H1 (cell line): ENCODE data around the gene HMCN2. TPM values are rescaled to one million over a fixed set of nuclear protein-coding genes. Genes with fewer than 3 reads are reported as not detected.
"Not testable (repeated sequence)": the region's sequence is repeated elsewhere in the genome, so short reads cannot be mapped to it uniquely, and the experiment has no call there.

Source experiments
- CTCF ChIA-PET: fragments of 300-600 bp; sonication (Branson Sonifier 250); formaldehyde crosslinking; loops from one replicate; lab custom pipeline; 2021; ENCODE audit not compliant: partially characterized antibody; lab: Charles Lee
- POLR2A ChIA-PET: fragments of 300-600 bp; sonication (Branson Sonifier 250); formaldehyde crosslinking; loops from one replicate; lab custom pipeline; 2021; ENCODE audit warnings: inconsistent platforms; ENCODE audit not compliant: partially characterized antibody; lab: Charles Lee
- DNase-seq, 2 experiments: peaks; one replicate each; pipeline versions ENCODE4 v3.0.0 to v3.0.0-alpha.2; 2010 to 2022; ENCODE audit warnings: low spot score in 2 of 2, low read depth in 1 of 2, mixed read lengths in 1 of 2
- FAIRE-seq: peaks from 2 replicates; lab custom pipeline; 2011; peaks lifted over from hg19 to GRCh38; lab: Jason Lieb, UNC
- H2AFZ ChIP-seq: 2 replicates; pipeline ENCODE4 v1.8.1; 2012; ENCODE audit warnings: low read length, inconsistent platforms
- H2AK5ac ChIP-seq: 2 replicates; pipeline ENCODE4 v1.6.1; 2013; ENCODE audit warnings: low read depth, low read length
- H2BK120ac ChIP-seq: replicated peaks from 2 replicates; pipeline ENCODE3; 2013; ENCODE audit warnings: low read depth, low read length, inconsistent platforms
- H2BK12ac ChIP-seq: 2 replicates; pipeline ENCODE4 v1.6.1; 2013; ENCODE audit warnings: low read depth, low read length
- H2BK15ac ChIP-seq: 2 replicates; pipeline ENCODE4 v1.6.1; 2013; ENCODE audit warnings: low read length
- H2BK20ac ChIP-seq: 2 replicates; pipeline ENCODE4 v1.6.1; 2013; ENCODE audit warnings: low read length
- H2BK5ac ChIP-seq: 2 replicates; pipeline ENCODE4 v1.6.1; 2013; ENCODE audit warnings: low read depth, low read length
- H3K14ac ChIP-seq: 2 replicates; pipeline ENCODE4 v1.6.1; 2013; ENCODE audit warnings: inconsistent platforms; ENCODE audit not compliant: insufficient read length
- H3K18ac ChIP-seq: 2 replicates; pipeline ENCODE4 v1.6.1; 2013; ENCODE audit warnings: low read length; ENCODE audit errors: extremely low read depth
- H3K23ac ChIP-seq: 2 replicates; pipeline ENCODE4 v1.6.1; 2013; ENCODE audit warnings: inconsistent platforms; ENCODE audit not compliant: insufficient read length
- H3K23me2 ChIP-seq: 2 replicates; pipeline ENCODE4 v1.6.1; 2013; ENCODE audit warnings: low read depth, low read length
- H3K27ac ChIP-seq: 2 replicates; pipeline ENCODE4 v1.6.1; 2011; ENCODE audit warnings: low read depth, low read length, inconsistent platforms
- H3K27me3 ChIP-seq, 4 experiments: replicated peaks in 1 of 4; 1 replicate in 1 of 4; 2 replicates in 3 of 4; pipeline versions ENCODE4 v1.6.1 to v1.8.1; 2011 to 2013; ENCODE audit warnings: low read length in 3 of 4, mild to moderate bottlenecking in 3 of 4, inconsistent platforms in 2 of 4, mixed read lengths in 2 of 4, moderate library complexity in 1 of 4; ENCODE audit not compliant: control insufficient read depth in 3 of 4, insufficient read depth in 3 of 4; ENCODE audit errors: extremely low read depth in 1 of 4
- H3K36me3 ChIP-seq, 4 experiments: 2 replicates each; pipeline versions ENCODE4 v1.6.1 to v1.8.1; 2011 to 2013; ENCODE audit warnings: mild to moderate bottlenecking in 4 of 4, low read length in 3 of 4, moderate library complexity in 2 of 4, control low read depth in 1 of 4, inconsistent platforms in 1 of 4; ENCODE audit not compliant: insufficient read depth in 4 of 4, control insufficient read depth in 2 of 4
- H3K4ac ChIP-seq: replicated peaks from 2 replicates; pipeline ENCODE3; 2013; ENCODE audit warnings: low read length, low read depth, mixed read lengths, inconsistent platforms; ENCODE audit not compliant: insufficient read length
- H3K4me1 ChIP-seq, 4 experiments: replicated peaks in 1 of 4; 1 replicate in 1 of 4; 2 replicates in 3 of 4; pipeline versions ENCODE4 v1.6.1 to v1.8.1; 2011 to 2013; ENCODE audit warnings: low read length in 3 of 4, inconsistent platforms in 2 of 4, mixed read lengths in 1 of 4; ENCODE audit not compliant: insufficient read depth in 4 of 4, control insufficient read depth in 3 of 4
- H3K4me2 ChIP-seq, 2 experiments: 2 replicates each; pipeline versions ENCODE4 v1.6.1 to v1.8.1; 2011 to 2013; ENCODE audit warnings: low read depth in 2 of 2, low read length in 2 of 2, control low read depth in 1 of 2, inconsistent platforms in 1 of 2, mild to moderate bottlenecking in 1 of 2; ENCODE audit not compliant: insufficient read depth in 1 of 2
- H3K4me3 ChIP-seq, 4 experiments: fragments of 200-600, 300-600 bp in 1 of 4; sonication (generic), shearing (Covaris generic), sonication (Bioruptor Twin) in 1 of 4; 2 replicates each; pipeline versions ENCODE4 v1.5.1 to v1.8.1; 2011 to 2016; ENCODE audit warnings: low read length in 4 of 4, low read depth in 3 of 4, control low read depth in 2 of 4, inconsistent platforms in 2 of 4, mild to moderate bottlenecking in 2 of 4, mixed read lengths in 1 of 4, moderate library complexity in 1 of 4; ENCODE audit not compliant: insufficient read depth in 2 of 4; ENCODE audit errors: extremely low read depth in 1 of 4
- H3K56ac ChIP-seq: replicated peaks from 2 replicates; pipeline ENCODE3; 2013; ENCODE audit warnings: low read depth, mild to moderate bottlenecking, mixed read lengths, low read length, inconsistent platforms; ENCODE audit not compliant: insufficient read length
- H3K79me1 ChIP-seq: 2 replicates; pipeline ENCODE4 v1.6.1; 2013; ENCODE audit warnings: low read depth, low read length, control low read depth
- H3K79me2 ChIP-seq, 2 experiments: 2 replicates each; pipeline versions ENCODE4 v1.6.1 to v1.8.1; 2012 to 2013; ENCODE audit warnings: low read length in 2 of 2, mild to moderate bottlenecking in 2 of 2, inconsistent platforms in 1 of 2; ENCODE audit not compliant: insufficient read depth in 2 of 2, control insufficient read depth in 1 of 2
- H3K9ac ChIP-seq, 4 experiments: replicated peaks in 1 of 4; 1 replicate in 1 of 4; 2 replicates in 3 of 4; pipeline versions ENCODE4 v1.6.1 to v1.8.1; 2011 to 2013; ENCODE audit warnings: low read depth in 3 of 4, low read length in 3 of 4, control low read depth in 2 of 4, mild to moderate bottlenecking in 2 of 4, moderate library complexity in 2 of 4, inconsistent platforms in 1 of 4; ENCODE audit errors: extremely low read depth in 1 of 4
- H3K9me3 ChIP-seq, 2 experiments: 2 replicates each; pipeline versions ENCODE4 v1.6.1 to v1.8.1; 2012 to 2013; ENCODE audit warnings: mild to moderate bottlenecking in 2 of 2, moderate library complexity in 2 of 2, control low read depth in 1 of 2, inconsistent platforms in 1 of 2, low read depth in 1 of 2, low read length in 1 of 2, mixed read lengths in 1 of 2; ENCODE audit not compliant: insufficient read depth in 2 of 2
- H4K20me1 ChIP-seq, 2 experiments: replicated peaks in 1 of 2; 2 replicates each; pipeline versions ENCODE3 to v1.8.1; 2011 to 2013; ENCODE audit warnings: inconsistent platforms in 2 of 2, low read length in 2 of 2, mild to moderate bottlenecking in 1 of 2; ENCODE audit not compliant: insufficient read depth in 2 of 2, control insufficient read depth in 1 of 2
- H4K5ac ChIP-seq: 2 replicates; pipeline ENCODE4 v1.6.1; 2013; ENCODE audit warnings: low read length, low read depth, mixed read lengths, inconsistent platforms; ENCODE audit not compliant: insufficient read length
- H4K8ac ChIP-seq: 2 replicates; pipeline ENCODE4 v1.8.0; 2013; ENCODE audit warnings: mild to moderate bottlenecking, moderate library complexity, low read length, inconsistent platforms; ENCODE audit not compliant: insufficient read depth; ENCODE audit errors: extremely low read depth
- H4K91ac ChIP-seq: replicated peaks from 2 replicates; pipeline ENCODE3; 2013; ENCODE audit warnings: low read length, mixed read lengths, inconsistent platforms; ENCODE audit not compliant: insufficient read length
- ATF3 ChIP-seq: IDR thresholded peaks from 2 replicates; pipeline ENCODE4 v1.6.1; 2011; ENCODE audit warnings: low read depth, mild to moderate bottlenecking, low read length; ENCODE audit not compliant: insufficient read depth
- HDAC2 ChIP-seq, 2 experiments: fragments of 300-600 bp in 1 of 2; sonication (generic) in 1 of 2; IDR thresholded peaks; 2 replicates each; pipeline ENCODE4 v1.6.1; 2011 to 2012; ENCODE audit warnings: low read depth in 2 of 2, low read length in 2 of 2, mild to moderate bottlenecking in 2 of 2, moderate library complexity in 2 of 2, borderline replicate concordance in 1 of 2, inconsistent platforms in 1 of 2
- MAFK ChIP-seq: IDR thresholded peaks from 2 replicates; pipeline ENCODE4 v1.6.1; 2012; ENCODE audit warnings: low read depth, mild to moderate bottlenecking, improper control_type of control experiment, low read length
- POLR2A ChIP-seq, 2 experiments: IDR thresholded peaks; 1 replicate in 1 of 2; 2 replicates in 1 of 2; pipeline ENCODE4 v1.6.1; 2011; ENCODE audit warnings: low read depth in 2 of 2, low read length in 2 of 2, mild to moderate bottlenecking in 2 of 2; ENCODE audit errors: control extremely low read depth in 1 of 2
- POLR2AphosphoS5 ChIP-seq: IDR thresholded peaks from 2 replicates; pipeline ENCODE4 v1.6.1; 2011; ENCODE audit warnings: low read depth, low read length
- whole genome bisulfite sequencing, 2 experiments: shearing (Covaris generic) in 1 of 2; methylation state at CpG; one replicate each; pipeline versions ENCODE4 v1.1.6 to v1.1.7; 2013 to 2015; ENCODE audit warnings: low lambda C conversion rate in 2 of 2, mixed read lengths in 2 of 2, inconsistent platforms in 1 of 2, low coverage in 1 of 2, missing lambda C conversion rate in 1 of 2; ENCODE audit not compliant: insufficient replicate concordance in 2 of 2, insufficient coverage in 1 of 2, insufficient read length in 1 of 2; ENCODE audit errors: extremely low coverage in 1 of 2, missing lambda C conversion rate in 1 of 2; 5-methylcytosine and 5-hydroxymethylcytosine counted together
- polyA plus RNA-seq, 7 experiments: library from polyadenylated mRNA; depleted of rRNA in 3 of 7; stranded (reverse) in 5 of 7; unstranded in 2 of 7; fragments of >200 nt in 5 of 7; fragments of 200-250 nt in 2 of 7; gene quantifications; 1 replicate in 5 of 7; 2 replicates in 1 of 7; 4 replicates in 1 of 7; pipeline versions ENCODE4 v1.2.1 to v1.2.3, GENCODE V29; 2011 to 2013; ENCODE audit warnings: missing spikeins in 2 of 7, mixed read lengths in 2 of 7
- total RNA-seq: library from RNA; stranded (reverse); fragmentation: NEBNext Ultra II Directional; extraction: Animal tissue kit (Norgen Biotek cat#: 25700); gene quantifications from 2 replicates; pipeline ENCODE4 v1.2.1, GENCODE V29; 2021

Gene HMCN2
- total and polyA plus RNA-seq, 2 of the 8 experiments (the other 6 are each of a cell fraction or from before 2014, with no cell fraction given) = 5.0 to 9.1 TPM

GRCh38 chr9:130337784-130338380, 72.3 kb downstream of the HMCN2 start (continued):
- TF ChIP-seq POLR2AphosphoS5 (no peak), POLR2A (IDR thresholded peaks at IDR 0.05; ENCODE audit: control extremely low read depth in 1 of 2, low read depth in 2 of 2, low read length in 2 of 2) (no peak), HDAC2 (IDR thresholded peaks at IDR 0.05; ENCODE audit: borderline replicate concordance in 1 of 2, low read depth in 2 of 2, low read length in 2 of 2) (no peak), ATF3 (no peak), MAFK (no peak)

GRCh38 chr9:130338891-130339290, 73.3 kb downstream of the HMCN2 start:
- H2BK120ac ChIP-seq, H3K79me1 ChIP-seq, H2AFZ ChIP-seq, H3K4me3 ChIP-seq, H4K91ac ChIP-seq, H3K23ac ChIP-seq, H3K9ac ChIP-seq, H3K4me2 ChIP-seq, DNase-seq, H3K36me3 ChIP-seq, H3K14ac ChIP-seq, H2BK15ac ChIP-seq, H3K18ac ChIP-seq, H3K9me3 ChIP-seq, H4K20me1 ChIP-seq, H3K23me2 ChIP-seq, FAIRE-seq, H3K27ac ChIP-seq, H3K79me2 ChIP-seq, H2BK20ac ChIP-seq, H4K5ac ChIP-seq, H3K56ac ChIP-seq, H3K27me3 ChIP-seq, H2AK5ac ChIP-seq, H3K4ac ChIP-seq, H2BK12ac ChIP-seq, H3K4me1 ChIP-seq, POLR2A ChIA-PET: not testable (repeated sequence)
- Histone ChIP-seq H2BK5ac (0 out of 2 replicates have a peak overlapping the region, but pooled peaks have one; percentile 52), H4K8ac (0 out of 2 replicates have a peak overlapping the region, but pooled peaks have one; percentile 64)
- WGBS, 2 experiments = 91% methylated on average over 8 of the region's 8 CpGs; no CpG with 5 or more reads in 1 of the 2 experiments
- CTCF ChIA-PET = interaction anchor here (5.7 to 6.1 kb wide), 4 partner anchors 12 to 231 kb away, joined by 35 to 63 read pairs (median 49); no protein-coding TSS in a partner anchor
